Upper lobe of left lung (tissue), 4 donors: ENCODE results near the gene TSR1.

Experiments
- EP300 ChIP-seq, 4 donors: sonication (generic); formaldehyde crosslinking; IDR thresholded peaks; one replicate each; pipeline ENCODE4 v1.5.1; 2017; ENCODE audit warnings: antibody characterized with exemption in 4 of 4, control low read depth in 2 of 4
- TF ChIP-seq, protein P1 (sequence below), 6 experiments: fragments of 450-650 bp in 4 of 6; fragments of 200-600 bp in 2 of 6; sonication (generic) in 2 of 6; IDR thresholded peaks; one replicate each; pipeline ENCODE4 v1.5.1; 2016 to 2019; ENCODE audit warnings: antibody characterized with exemption in 6 of 6

DNA sequence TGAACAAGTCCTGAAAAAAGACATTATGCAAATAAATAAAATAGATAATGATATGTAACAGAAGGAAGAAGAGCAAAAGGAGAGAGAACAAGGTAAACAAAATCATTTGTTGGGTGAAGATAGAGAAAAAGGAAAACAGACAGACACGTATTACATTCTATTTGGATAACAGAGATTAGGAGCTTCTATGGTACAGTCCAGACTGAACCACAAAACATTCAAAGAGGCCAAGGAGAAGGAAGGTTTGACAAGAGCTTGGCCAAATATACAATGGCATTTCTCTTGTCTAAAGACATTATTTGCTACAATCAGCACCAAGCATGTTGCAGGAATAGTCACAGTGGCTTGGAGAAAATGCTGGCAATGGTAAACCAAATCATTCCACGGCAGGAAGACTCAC is 61.8 kb downstream of the TSR1 start:
- TF ChIP-seq, protein P1, sequence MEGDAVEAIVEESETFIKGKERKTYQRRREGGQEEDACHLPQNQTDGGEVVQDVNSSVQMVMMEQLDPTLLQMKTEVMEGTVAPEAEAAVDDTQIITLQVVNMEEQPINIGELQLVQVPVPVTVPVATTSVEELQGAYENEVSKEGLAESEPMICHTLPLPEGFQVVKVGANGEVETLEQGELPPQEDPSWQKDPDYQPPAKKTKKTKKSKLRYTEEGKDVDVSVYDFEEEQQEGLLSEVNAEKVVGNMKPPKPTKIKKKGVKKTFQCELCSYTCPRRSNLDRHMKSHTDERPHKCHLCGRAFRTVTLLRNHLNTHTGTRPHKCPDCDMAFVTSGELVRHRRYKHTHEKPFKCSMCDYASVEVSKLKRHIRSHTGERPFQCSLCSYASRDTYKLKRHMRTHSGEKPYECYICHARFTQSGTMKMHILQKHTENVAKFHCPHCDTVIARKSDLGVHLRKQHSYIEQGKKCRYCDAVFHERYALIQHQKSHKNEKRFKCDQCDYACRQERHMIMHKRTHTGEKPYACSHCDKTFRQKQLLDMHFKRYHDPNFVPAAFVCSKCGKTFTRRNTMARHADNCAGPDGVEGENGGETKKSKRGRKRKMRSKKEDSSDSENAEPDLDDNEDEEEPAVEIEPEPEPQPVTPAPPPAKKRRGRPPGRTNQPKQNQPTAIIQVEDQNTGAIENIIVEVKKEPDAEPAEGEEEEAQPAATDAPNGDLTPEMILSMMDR (IDR thresholded peaks at IDR 0.05) = no peak
- no peak for TF ChIP-seq EP300 (IDR thresholded peaks at IDR 0.05)
